GM23338 (cell line): Measurements from ENCODE around the gene PRDM8. TPM values are rescaled to one million over a fixed set of nuclear protein-coding genes. Genes with fewer than 3 reads are reported as not detected.

Experiments used
- ATAC-seq: fragments of 200-7000 bp; cut with Tn5 transposase; 3 replicates; pipeline ENCODE4 v1.9.1; 2020
- DNase-seq: peaks from one replicate; pipeline ENCODE4 v3.0.0-alpha.2; 2015; ENCODE audit warnings: low spot score
- H2AFZ ChIP-seq: fragments of 200-600 bp; sonication (generic); 2 replicates; pipeline ENCODE4 v1.8.0; 2016; ENCODE audit warnings: antibody characterized with exemption, mild to moderate bottlenecking, moderate library complexity
- H3F3A ChIP-seq: fragments of 200-600 bp; sonication (generic); replicated peaks from 2 replicates; pipeline ENCODE4 v1.8.0; 2017; ENCODE audit warnings: antibody characterized with exemption, mixed run types, low read depth
- H3K27ac ChIP-seq: fragments of 200-600 bp; sonication (generic); 2 replicates; pipeline ENCODE4 v1.6.1; 2016; ENCODE audit warnings: low read depth
- H3K27me3 ChIP-seq: fragments of 200-600 bp; sonication (generic); 2 replicates; pipeline ENCODE4 v1.8.0; 2016; ENCODE audit warnings: mild to moderate bottlenecking, mixed run types, moderate library complexity; ENCODE audit not compliant: insufficient read depth
- H3K36me3 ChIP-seq: fragments of 200-600 bp; sonication (generic); 2 replicates; pipeline ENCODE4 v1.8.0; 2016; ENCODE audit warnings: mild to moderate bottlenecking; ENCODE audit not compliant: insufficient read depth
- H3K4me1 ChIP-seq: fragments of 200-600 bp; sonication (generic); 2 replicates; pipeline ENCODE4 v1.8.0; 2016; ENCODE audit warnings: mild to moderate bottlenecking, moderate library complexity; ENCODE audit not compliant: insufficient read depth
- H3K4me2 ChIP-seq: fragments of 200-600 bp; sonication (generic); 2 replicates; pipeline ENCODE4 v1.7.1; 2017; ENCODE audit warnings: mixed run types
- H3K4me3 ChIP-seq: fragments of 200-600 bp; sonication (generic); 2 replicates; pipeline ENCODE4 v1.6.1; 2016; ENCODE audit warnings: mixed run types
- H3K79me2 ChIP-seq: fragments of 200-600 bp; sonication (generic); replicated peaks from 2 replicates; pipeline ENCODE4 v1.8.0; 2017; ENCODE audit warnings: mild to moderate bottlenecking; ENCODE audit not compliant: insufficient read depth
- H3K9me2 ChIP-seq: fragments of 200-600 bp; sonication (generic); 2 replicates; pipeline ENCODE4 v1.8.0; 2017; ENCODE audit not compliant: insufficient read depth
- H4K20me1 ChIP-seq: fragments of 200-600 bp; sonication (generic); replicated peaks from 2 replicates; pipeline ENCODE4 v1.8.0; 2017; ENCODE audit warnings: mild to moderate bottlenecking; ENCODE audit not compliant: insufficient read depth
- H3K27ac Mint-ChIP-seq: 2 replicates; pipeline ENCODE4 v1.8.0; 2020; ENCODE audit warnings: inconsistent platforms, mild to moderate bottlenecking, moderate library complexity, mixed read lengths
- H3K27me3 Mint-ChIP-seq: 3 replicates; pipeline ENCODE4 v1.8.0; 2022; ENCODE audit warnings: low read depth, mild to moderate bottlenecking, moderate library complexity, mixed read lengths, inconsistent platforms; ENCODE audit not compliant: insufficient read depth, poor library complexity
- H3K36me3 Mint-ChIP-seq: 3 replicates; pipeline ENCODE4 v1.8.0; 2021; ENCODE audit warnings: low read depth, mild to moderate bottlenecking, inconsistent platforms, moderate library complexity, mixed read lengths
- H3K4me1 Mint-ChIP-seq: 3 replicates; pipeline ENCODE4 v1.8.0; 2020; ENCODE audit warnings: mild to moderate bottlenecking, inconsistent platforms, mixed read lengths
- H3K4me3 Mint-ChIP-seq: 3 replicates; pipeline ENCODE4 v1.8.0; 2021; ENCODE audit warnings: moderate library complexity, mild to moderate bottlenecking, inconsistent platforms, mixed read lengths
- H3K9me3 Mint-ChIP-seq: 3 replicates; pipeline ENCODE4 v1.8.0; 2020; ENCODE audit warnings: moderate library complexity, mild to moderate bottlenecking, inconsistent platforms, mixed read lengths
- CREB1 ChIP-seq: fragments of 250-450 bp; sonication (Bioruptor Pico); IDR thresholded peaks from 2 replicates; pipeline ENCODE4 v1.5.0; 2020; ENCODE audit warnings: low read depth, mild to moderate bottlenecking, moderate library complexity
- EZH2 ChIP-seq: fragments of 200-600 bp; sonication (generic); IDR thresholded peaks from one replicate; pipeline ENCODE4 v1.8.0; 2017; ENCODE audit warnings: antibody characterized with exemption, mild to moderate bottlenecking, low read depth; ENCODE audit not compliant: unreplicated experiment
- EZH2phosphoT487 ChIP-seq: fragments of 200-600 bp; sonication (generic); IDR thresholded peaks from one replicate; pipeline ENCODE4 v1.8.1; 2018; ENCODE audit warnings: antibody characterized with exemption; ENCODE audit not compliant: unreplicated experiment
- JUNB ChIP-seq: IDR thresholded peaks from one replicate; pipeline ENCODE4 v1.6.1; 2016; ENCODE audit warnings: antibody characterized with exemption; ENCODE audit not compliant: unreplicated experiment
- NANOG ChIP-seq: IDR thresholded peaks from 2 replicates; pipeline ENCODE4 v1.6.1; 2016; ENCODE audit warnings: antibody characterized with exemption, borderline replicate concordance
- POLR2AphosphoS5 ChIP-seq: IDR thresholded peaks from 2 replicates; pipeline ENCODE4 v1.6.1; 2016; ENCODE audit warnings: antibody characterized with exemption, low read depth
- REST ChIP-seq: IDR thresholded peaks from one replicate; pipeline ENCODE4 v1.6.1; 2018; ENCODE audit warnings: antibody characterized with exemption; ENCODE audit not compliant: unreplicated experiment
- STAT1 ChIP-seq: IDR thresholded peaks from one replicate; pipeline ENCODE4 v1.6.1; 2016; ENCODE audit warnings: antibody characterized with exemption; ENCODE audit not compliant: unreplicated experiment
- ZNF114 ChIP-seq: fragments of 250-450 bp; sonication (Bioruptor Pico); IDR thresholded peaks from 2 replicates; pipeline ENCODE4 v1.5.0; 2020; ENCODE audit warnings: mild to moderate bottlenecking, moderate library complexity
- ZNF331 ChIP-seq: fragments of 250-450 bp; sonication (Bioruptor Pico); IDR thresholded peaks from 2 replicates; pipeline ENCODE4 v1.5.0; 2020; ENCODE audit warnings: low read depth, mild to moderate bottlenecking, moderate library complexity
- ZNF462 ChIP-seq: fragments of 250-450 bp; sonication (Bioruptor Pico); IDR thresholded peaks from 2 replicates; pipeline ENCODE4 v1.5.0; 2020; ENCODE audit warnings: mild to moderate bottlenecking, moderate library complexity
- polyA plus RNA-seq: library from polyadenylated mRNA; unstranded; fragments of >200 nt; fragmentation: Nextera tagmentation; extraction: Ambion mirVana; gene quantifications from 2 replicates; pipeline ENCODE4 v1.2.1, GENCODE V29; 2016
- total RNA-seq: library from RNA; depleted of rRNA; stranded (reverse); fragments of >200 nt; shearing (Covaris generic); gene quantifications from 2 replicates; pipeline ENCODE4 v1.2.3, GENCODE V29; 2014
- TF ChIP-seq, protein P1 (sequence below): IDR thresholded peaks from 2 replicates; pipeline ENCODE4 v1.6.1; 2016; ENCODE audit warnings: antibody characterized with exemption

PRDM8 gene
- total and polyA plus RNA-seq, 2 experiments from 2014 or later = 0.16 TPM; not detected in 1

GRCh38 chr4:80240976-80241375 lies 43.7 kb downstream of the PRDM8 start:
- no peaks in the 10 kb centered on the region for H3K27me3 Mint-ChIP-seq
- no peaks in the 10 kb centered on the region for H3K36me3 Mint-ChIP-seq
- H3K4me1 Mint-ChIP-seq = no peaks in the 10 kb centered on the region
- H3K4me3 Mint-ChIP-seq = no peak overlapping the region
- no peak overlapping the region for H2AFZ ChIP-seq
- H3K27ac ChIP-seq = no peak overlapping the region
- no peak for DNase-seq
- H3K36me3 ChIP-seq = no peaks in the 10 kb centered on the region
- no peaks in the 10 kb centered on the region for H4K20me1 ChIP-seq
- H3K79me2 ChIP-seq = no peaks in the 10 kb centered on the region
- no peak overlapping the region for H3K4me2 ChIP-seq
- no peak for ATAC-seq
- H3K27ac Mint-ChIP-seq = no peak overlapping the region
- no peaks in the 10 kb centered on the region for H3K9me3 Mint-ChIP-seq
- no peak for TF ChIP-seq EZH2
- TF ChIP-seq CREB1 (CRISPR knock-in tag) = no peak
- no peak for TF ChIP-seq STAT1
- TF ChIP-seq JUNB = no peak
- no peak for TF ChIP-seq ZNF462
- TF ChIP-seq, protein P1, sequence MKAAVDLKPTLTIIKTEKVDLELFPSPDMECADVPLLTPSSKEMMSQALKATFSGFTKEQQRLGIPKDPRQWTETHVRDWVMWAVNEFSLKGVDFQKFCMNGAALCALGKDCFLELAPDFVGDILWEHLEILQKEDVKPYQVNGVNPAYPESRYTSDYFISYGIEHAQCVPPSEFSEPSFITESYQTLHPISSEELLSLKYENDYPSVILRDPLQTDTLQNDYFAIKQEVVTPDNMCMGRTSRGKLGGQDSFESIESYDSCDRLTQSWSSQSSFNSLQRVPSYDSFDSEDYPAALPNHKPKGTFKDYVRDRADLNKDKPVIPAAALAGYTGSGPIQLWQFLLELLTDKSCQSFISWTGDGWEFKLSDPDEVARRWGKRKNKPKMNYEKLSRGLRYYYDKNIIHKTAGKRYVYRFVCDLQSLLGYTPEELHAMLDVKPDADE = no peak
- TF ChIP-seq NANOG = no peak
- no peak for TF ChIP-seq ZNF331 (CRISPR knock-in tag)
- TF ChIP-seq POLR2AphosphoS5 = no peak
- TF ChIP-seq ZNF114 (CRISPR knock-in tag) = no peak
- TF ChIP-seq REST = no peak
- TF ChIP-seq EZH2phosphoT487 = no peak
- no peak overlapping the region for H3K4me3 ChIP-seq
- no peaks in the 10 kb centered on the region for H3K4me1 ChIP-seq
- H3K9me2 ChIP-seq = no peaks in the 10 kb centered on the region
- H3F3A ChIP-seq = no peaks in the 10 kb centered on the region
- no peaks in the 10 kb centered on the region for H3K27me3 ChIP-seq
